Activated CD8-positive, alpha-beta T cell treated with anti-CD3 and anti-CD28 coated beads for 36 hours (primary cell): Measurements from ENCODE around the gene ATP5F1D. TPM values are rescaled to one million over a fixed set of nuclear protein-coding genes. Genes with fewer than 3 reads are reported as not detected.

Experiments used
- ATAC-seq: fragments of 200-7000 bp; cut with Tn5 transposase; one replicate; pipeline ENCODE4 v1.10.0; 2021; ENCODE audit warnings: mild to moderate bottlenecking, moderate library complexity
- CTCF ChIA-PET: fragments of 350-600 bp; sonication (Branson Sonifier 250); formaldehyde crosslinking; loops from one replicate; lab custom pipeline; 2021; ENCODE audit warnings: antibody characterized with exemption; lab: Charles Lee
- POLR2A ChIA-PET: fragments of 350-600 bp; sonication (Branson Sonifier 250); formaldehyde crosslinking; loops from one replicate; lab custom pipeline; 2021; ENCODE audit warnings: antibody characterized with exemption; lab: Charles Lee
- DNase-seq: peaks from one replicate; pipeline ENCODE4 v3.0.0-alpha.2; 2020
- H3K27ac Mint-ChIP-seq: one replicate; pipeline ENCODE4 v1.8.0; 2021; ENCODE audit warnings: mild to moderate bottlenecking, mixed read lengths
- H3K27me3 Mint-ChIP-seq: one replicate; pipeline ENCODE4 v1.8.0; 2021; ENCODE audit warnings: mixed read lengths
- H3K36me3 Mint-ChIP-seq: one replicate; pipeline ENCODE4 v1.8.0; 2021; ENCODE audit warnings: low read depth, mixed read lengths
- H3K4me1 Mint-ChIP-seq: one replicate; pipeline ENCODE4 v1.8.0; 2021; ENCODE audit warnings: low read depth, mixed read lengths
- H3K4me3 Mint-ChIP-seq: one replicate; pipeline ENCODE4 v1.8.0; 2021; ENCODE audit warnings: mild to moderate bottlenecking, moderate library complexity, mixed read lengths
- H3K9me3 Mint-ChIP-seq: one replicate; pipeline ENCODE4 v1.8.0; 2021; ENCODE audit warnings: mixed read lengths
- intact Hi-C: fragments of 100-400 bp; cut with micrococcal nuclease; formaldehyde crosslinking; loops from one replicate; pipeline ENCODE4 v1.10.0; 2022
- total RNA-seq, 2 experiments: library from RNA; stranded (reverse); gene quantifications; one replicate each; pipeline ENCODE4 v1.2.3, GENCODE V29; 2021
- TF ChIP-seq, protein P1 (sequence below): fragments of 200-600 bp; IDR thresholded peaks from one replicate; pipeline ENCODE4 v1.8.0; 2022; ENCODE audit warnings: antibody characterized with exemption, mild to moderate bottlenecking

Gene ATP5F1D
- total RNA-seq, 2 experiments from 2014 or later, result 186 to 199 TPM

DNA sequence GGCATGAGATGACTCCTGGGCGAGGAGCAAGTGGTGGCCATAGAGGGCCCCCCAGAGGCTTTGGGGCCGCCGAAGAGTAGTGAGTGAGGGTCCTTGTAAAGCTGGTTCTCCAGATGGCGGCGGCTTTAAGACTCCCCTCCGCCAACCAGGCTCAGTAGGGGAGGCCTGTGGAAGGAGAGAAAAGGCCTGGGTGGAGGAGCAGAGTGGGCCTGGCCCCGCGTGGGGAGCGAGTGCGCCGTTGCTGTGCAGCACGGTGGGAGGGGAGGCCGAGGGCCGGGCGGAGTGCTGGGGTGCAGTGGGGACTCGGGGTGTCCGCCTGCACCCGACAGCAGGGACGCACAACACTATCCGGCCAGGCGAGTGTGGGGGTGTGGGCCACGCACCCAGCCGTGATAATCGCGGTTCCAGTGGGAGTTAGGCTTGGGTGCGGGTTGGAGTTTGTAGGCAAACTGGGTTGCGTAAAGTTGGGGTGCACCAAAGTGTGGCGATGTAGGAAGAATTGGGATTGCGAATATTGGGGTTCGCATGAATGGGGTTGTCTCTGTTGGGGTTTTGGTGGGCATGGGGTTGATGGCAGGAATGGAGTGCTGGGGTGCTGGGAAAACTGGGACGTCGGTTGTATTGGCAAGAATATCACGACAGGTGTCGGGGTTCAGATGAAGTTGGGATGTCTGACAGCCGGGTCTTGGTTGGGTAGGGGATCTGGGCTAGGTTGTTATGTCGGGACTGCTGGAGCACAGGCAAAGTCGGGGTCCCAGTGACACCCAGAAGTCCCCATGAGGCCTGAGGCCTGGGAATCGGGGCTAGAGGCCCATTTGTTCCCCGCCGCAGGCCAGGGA, 26.9 kb downstream of the ATP5F1D start:
- TF ChIP-seq, protein P1, sequence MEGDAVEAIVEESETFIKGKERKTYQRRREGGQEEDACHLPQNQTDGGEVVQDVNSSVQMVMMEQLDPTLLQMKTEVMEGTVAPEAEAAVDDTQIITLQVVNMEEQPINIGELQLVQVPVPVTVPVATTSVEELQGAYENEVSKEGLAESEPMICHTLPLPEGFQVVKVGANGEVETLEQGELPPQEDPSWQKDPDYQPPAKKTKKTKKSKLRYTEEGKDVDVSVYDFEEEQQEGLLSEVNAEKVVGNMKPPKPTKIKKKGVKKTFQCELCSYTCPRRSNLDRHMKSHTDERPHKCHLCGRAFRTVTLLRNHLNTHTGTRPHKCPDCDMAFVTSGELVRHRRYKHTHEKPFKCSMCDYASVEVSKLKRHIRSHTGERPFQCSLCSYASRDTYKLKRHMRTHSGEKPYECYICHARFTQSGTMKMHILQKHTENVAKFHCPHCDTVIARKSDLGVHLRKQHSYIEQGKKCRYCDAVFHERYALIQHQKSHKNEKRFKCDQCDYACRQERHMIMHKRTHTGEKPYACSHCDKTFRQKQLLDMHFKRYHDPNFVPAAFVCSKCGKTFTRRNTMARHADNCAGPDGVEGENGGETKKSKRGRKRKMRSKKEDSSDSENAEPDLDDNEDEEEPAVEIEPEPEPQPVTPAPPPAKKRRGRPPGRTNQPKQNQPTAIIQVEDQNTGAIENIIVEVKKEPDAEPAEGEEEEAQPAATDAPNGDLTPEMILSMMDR, result no peak
- CTCF ChIA-PET, result interaction anchor here (0.7 to 16.1 kb wide), 7 partner anchors 8 to 25 kb away, joined by 3 to 449 read pairs (median 7); partner anchors contain the start of gene ATP5F1D
- Mint-ChIP-seq H3K36me3 (peaks cover 39% of the 10 kb centered on the region), H3K9me3 (no peaks in the 10 kb centered on the region), H3K27me3 (no peaks in the 10 kb centered on the region), H3K4me3 (peak overlapping the region; percentile 94), H3K27ac (peak overlapping the region; percentile 60), H3K4me1 (peaks cover 65% of the 10 kb centered on the region)
- DNase-seq (no peak), ATAC-seq (no peak)
- POLR2A ChIA-PET, result interaction anchor here (0.8 to 6.1 kb wide), 21 partner anchors 9 to 325 kb away, joined by 3 to 88 read pairs (median 5); partner anchors contain the start of genes ARHGAP45, ATP5F1D and NDUFS7
- intact Hi-C loops, result loop anchor here (2.0 kb wide), 1 partner anchor 26 kb away; no protein-coding TSS in a partner anchor

DNA sequence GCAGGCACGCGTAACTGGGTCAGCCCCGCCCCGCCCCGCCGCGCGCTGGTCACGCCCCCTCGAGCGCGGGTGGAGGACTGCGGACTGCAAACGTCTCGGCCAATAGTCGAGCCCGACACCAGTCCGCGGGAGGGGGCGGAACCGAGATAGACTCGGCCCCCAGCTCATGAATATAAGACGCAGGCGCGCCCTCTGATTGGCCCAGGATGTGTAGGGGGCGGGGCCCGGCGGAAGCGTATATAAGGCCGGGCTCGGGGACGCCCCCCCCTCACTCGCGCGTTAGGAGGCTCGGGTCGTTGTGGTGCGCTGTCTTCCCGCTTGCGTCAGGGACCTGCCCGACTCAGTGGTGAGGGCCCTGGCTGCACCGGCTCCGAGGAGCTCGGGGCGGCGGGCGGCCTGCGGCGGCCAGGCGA, 27.5 kb downstream of the ATP5F1D start, which contains the start of gene CIRBP:
CIRBP (plus strand) TSS at position 268 of the 413 bp plus-strand sequence. CDS start 1,602 bp downstream, outside the sequence.
- POLR2A ChIA-PET, result interaction anchor here (0.6 to 6.1 kb wide), 25 partner anchors 10 to 324 kb away, joined by 3 to 88 read pairs (median 4); partner anchors contain the start of genes ARHGAP45, ATP5F1D, NDUFS7 and RNU6-2
- H3K27me3 Mint-ChIP-seq, result no peaks in the 10 kb centered on the region

DNA sequence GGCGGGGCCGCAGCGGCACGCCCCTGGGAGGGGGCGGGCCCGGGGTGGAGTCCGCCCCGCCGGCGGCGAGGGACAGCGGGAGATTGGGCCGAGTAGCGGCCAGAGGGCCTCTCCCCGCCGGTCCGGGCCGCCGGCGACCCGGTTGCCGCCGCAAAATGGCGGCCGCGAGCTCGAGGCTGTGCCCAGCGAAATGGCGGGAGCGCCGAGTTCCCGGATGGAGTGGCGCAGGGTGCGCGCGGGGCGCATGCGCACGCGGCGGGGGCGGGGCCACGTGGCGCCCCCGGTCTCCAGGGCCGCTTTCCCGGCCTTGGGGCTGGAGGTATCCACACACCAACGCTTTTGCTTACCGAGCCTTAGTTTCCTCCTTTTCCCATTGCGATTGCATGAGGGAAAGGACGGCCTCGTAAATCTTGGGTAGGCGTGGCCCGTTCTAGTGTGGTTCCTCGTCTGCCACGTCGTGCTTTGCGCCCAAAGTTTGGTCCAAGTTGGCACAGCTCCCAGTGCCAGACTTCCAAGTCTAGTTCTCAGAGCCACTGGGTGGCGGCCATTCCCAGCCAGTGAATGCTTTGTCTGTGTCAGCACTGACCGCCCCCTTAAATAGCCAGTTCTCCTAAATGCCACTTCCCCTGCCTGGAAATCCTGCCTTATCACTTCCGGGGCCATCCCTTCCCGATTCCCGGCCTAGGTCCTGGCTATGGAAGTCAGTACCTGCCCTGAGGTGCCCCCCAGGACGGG, 28.1 kb downstream of the ATP5F1D start:
- POLR2A ChIA-PET, result interaction anchor here (0.6 to 6.1 kb wide), 25 partner anchors 10 to 324 kb away, joined by 3 to 88 read pairs (median 4); partner anchors contain the start of genes ARHGAP45, ATP5F1D, NDUFS7 and RNU6-2
- intact Hi-C loops, result loop anchor here (2.0 to 10.0 kb wide), 2 partner anchors 27 to 95 kb away; no protein-coding TSS in a partner anchor
- DNase-seq (peak; percentile 88), ATAC-seq (peak; percentile 19)
- peaks cover 47% of the 10 kb centered on the region for H3K36me3 Mint-ChIP-seq
- H3K4me3 Mint-ChIP-seq, result peak overlapping the region; percentile 94
- CTCF ChIA-PET, result interaction anchor here (0.7 to 16.1 kb wide), 5 partner anchors 9 to 268 kb away, joined by 3 to 449 read pairs (median 3); partner anchors contain the start of gene ATP5F1D
- H3K9me3 Mint-ChIP-seq, result no peaks in the 10 kb centered on the region
- H3K4me1 Mint-ChIP-seq, result peaks cover 71% of the 10 kb centered on the region
- TF ChIP-seq, protein P1, result no peak
- peak overlapping the region; percentile 95 for H3K27ac Mint-ChIP-seq
- H3K27me3 Mint-ChIP-seq, result no peaks in the 10 kb centered on the region

More for the DNA sequence above, 27.5 kb downstream of the ATP5F1D start, which contains the start of gene CIRBP:
- CTCF ChIA-PET, result interaction anchor here (0.7 to 16.1 kb wide), 6 partner anchors 9 to 268 kb away, joined by 3 to 449 read pairs (median 4); partner anchors contain the start of gene ATP5F1D
- H3K4me1 Mint-ChIP-seq, result peaks cover 71% of the 10 kb centered on the region
- TF ChIP-seq, protein P1, result no peak
- ATAC-seq (peak; percentile 86), DNase-seq (peak; percentile 100)
- peak within 1 kb of the TSS; percentile 95 for H3K27ac Mint-ChIP-seq
- H3K4me3 Mint-ChIP-seq, result peak within 1 kb of the TSS; percentile 94
- H3K9me3 Mint-ChIP-seq, result no peaks in the 10 kb centered on the region
- intact Hi-C loops, result loop anchor here (2.0 kb wide), 1 partner anchor 26 kb away; no protein-coding TSS in a partner anchor
- peaks cover 45% of the 10 kb centered on the region for H3K36me3 Mint-ChIP-seq

DNA sequence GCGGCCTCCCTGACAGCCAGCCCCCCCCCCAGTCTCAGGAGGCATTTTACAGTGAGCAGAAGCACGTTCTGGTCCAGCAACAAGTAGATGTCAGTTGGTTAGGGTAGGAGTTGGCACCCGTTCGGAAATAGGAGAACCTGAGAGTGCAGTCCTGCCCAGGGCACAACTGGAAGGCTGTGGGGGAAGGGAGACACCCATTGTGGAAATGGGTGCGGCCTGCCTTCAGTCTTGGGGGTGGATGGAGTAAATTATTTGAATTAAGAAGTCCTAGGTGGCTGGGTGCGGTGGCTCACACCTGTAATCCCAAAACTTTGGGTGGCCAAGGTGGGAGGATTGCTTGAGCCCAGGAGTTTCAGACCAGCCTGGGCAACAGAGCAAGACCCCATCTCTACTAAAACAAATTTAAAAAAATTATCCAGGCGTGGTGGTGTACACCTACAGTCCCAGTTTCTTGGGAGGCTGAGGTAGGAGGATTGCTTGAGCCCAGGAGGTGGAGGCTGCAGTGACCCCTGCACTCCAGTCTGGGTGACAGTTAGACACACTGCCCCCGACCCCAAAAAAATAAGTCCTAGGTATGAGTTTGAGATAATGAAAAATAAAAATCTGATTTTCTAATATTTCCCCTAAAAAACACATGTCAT, 28.8 kb downstream of the ATP5F1D start:
- Mint-ChIP-seq H3K27ac (peak overlapping the region; percentile 95), H3K9me3 (no peaks in the 10 kb centered on the region), H3K4me3 (peak overlapping the region; percentile 94), H3K27me3 (no peaks in the 10 kb centered on the region), H3K36me3 (peaks cover 47% of the 10 kb centered on the region), H3K4me1 (peaks cover 67% of the 10 kb centered on the region)
- DNase-seq, result no peak
- TF ChIP-seq, protein P1, result no peak
- ChIA-PET POLR2A (interaction anchor here (1.1 to 1.7 kb wide), 7 partner anchors 11 to 203 kb away, joined by 3 to 22 read pairs (median 5); partner anchors contain the start of gene ARHGAP45), CTCF (no interaction called here)
- intact Hi-C loops, result loop anchor here (10.0 kb wide), 1 partner anchor 94 kb away; no protein-coding TSS in a partner anchor
- ATAC-seq, result no peak
